ENCODE data around the gene TMX1.

DNA sequence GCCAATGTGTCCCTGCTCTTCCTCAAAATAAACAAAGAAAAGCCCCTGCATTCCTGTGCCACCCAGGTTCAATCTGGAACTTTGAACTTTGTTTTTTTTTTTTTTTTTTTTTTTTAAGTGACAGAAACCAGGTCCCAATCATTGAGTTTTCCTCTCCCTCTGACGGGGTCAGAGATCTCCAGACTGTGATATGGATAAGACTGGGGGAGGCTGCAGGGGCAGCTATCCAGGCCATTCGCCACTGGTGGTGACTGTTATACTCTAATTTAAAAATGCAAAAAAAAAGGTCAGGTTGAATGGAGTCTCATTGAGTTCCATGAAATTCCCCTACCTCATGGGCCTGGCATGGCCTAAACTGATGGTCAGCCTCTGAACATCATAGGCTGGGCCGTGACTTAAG, 57.0 kb downstream of the TMX1 start:
- TF ChIP-seq, protein P1, sequence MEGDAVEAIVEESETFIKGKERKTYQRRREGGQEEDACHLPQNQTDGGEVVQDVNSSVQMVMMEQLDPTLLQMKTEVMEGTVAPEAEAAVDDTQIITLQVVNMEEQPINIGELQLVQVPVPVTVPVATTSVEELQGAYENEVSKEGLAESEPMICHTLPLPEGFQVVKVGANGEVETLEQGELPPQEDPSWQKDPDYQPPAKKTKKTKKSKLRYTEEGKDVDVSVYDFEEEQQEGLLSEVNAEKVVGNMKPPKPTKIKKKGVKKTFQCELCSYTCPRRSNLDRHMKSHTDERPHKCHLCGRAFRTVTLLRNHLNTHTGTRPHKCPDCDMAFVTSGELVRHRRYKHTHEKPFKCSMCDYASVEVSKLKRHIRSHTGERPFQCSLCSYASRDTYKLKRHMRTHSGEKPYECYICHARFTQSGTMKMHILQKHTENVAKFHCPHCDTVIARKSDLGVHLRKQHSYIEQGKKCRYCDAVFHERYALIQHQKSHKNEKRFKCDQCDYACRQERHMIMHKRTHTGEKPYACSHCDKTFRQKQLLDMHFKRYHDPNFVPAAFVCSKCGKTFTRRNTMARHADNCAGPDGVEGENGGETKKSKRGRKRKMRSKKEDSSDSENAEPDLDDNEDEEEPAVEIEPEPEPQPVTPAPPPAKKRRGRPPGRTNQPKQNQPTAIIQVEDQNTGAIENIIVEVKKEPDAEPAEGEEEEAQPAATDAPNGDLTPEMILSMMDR (conservative IDR thresholded peaks at IDR 0.05; ENCODE audit: low read depth, low read length), result no peak
- no peak for TF ChIP-seq EZH2 (IDR thresholded peaks at IDR 0.05; ENCODE audit: low read length, unreplicated experiment)
- no peak for TF ChIP-seq EZH2phosphoT487 (IDR thresholded peaks at IDR 0.05; ENCODE audit: borderline replicate concordance, low read length)
